ENCODE results near the gene TTBK1.

GRCh38 chr6:43255408-43256054, 12.2 kb downstream of the TTBK1 start:
- no peak for TF ChIP-seq CTCF (IDR thresholded peaks at IDR 0.05)
- TF ChIP-seq POLR2A (IDR thresholded peaks at IDR 0.05): no peak
